Muscle layer of colon (tissue), 2 donors: Measurements from ENCODE around the gene JAZF1.
A peak's percentile ranks its signal among the peaks of the same experiment; 100 is the strongest.

ENCODE experiments used
- H3K27ac ChIP-seq: one replicate; pipeline ENCODE4 v1.7.0; 2013; ENCODE audit warnings: low read depth, mild to moderate bottlenecking, low read length, moderate library complexity
- H3K27me3 ChIP-seq, 2 donors: one replicate each; pipeline ENCODE4 v1.7.0; 2013; ENCODE audit warnings: low read length in 2 of 2, mild to moderate bottlenecking in 2 of 2; ENCODE audit not compliant: insufficient read depth in 2 of 2, control insufficient read depth in 1 of 2
- H3K36me3 ChIP-seq: one replicate; pipeline ENCODE4 v1.7.0; 2013; ENCODE audit warnings: mild to moderate bottlenecking, low read length; ENCODE audit not compliant: insufficient read depth
- H3K4me1 ChIP-seq: one replicate; pipeline ENCODE4 v1.7.0; 2013; ENCODE audit warnings: mild to moderate bottlenecking, low read length; ENCODE audit not compliant: insufficient read depth
- H3K4me3 ChIP-seq, 2 donors: one replicate each; pipeline ENCODE4 v1.7.0; 2013; ENCODE audit warnings: low read length in 2 of 2, low read depth in 1 of 2, mild to moderate bottlenecking in 1 of 2, moderate library complexity in 1 of 2
- H3K9ac ChIP-seq: one replicate; pipeline ENCODE4 v1.7.0; 2013; ENCODE audit warnings: low read length
- H3K9me3 ChIP-seq: one replicate; pipeline ENCODE4 v1.7.0; 2013; ENCODE audit warnings: mild to moderate bottlenecking, low read length
- donor health status: abdominal sarcoma.
- donor health status: Adenocarcinoma of cecum.

The JAZF1 gene

GRCh38 chr7:28078036-28078901, 102.3 kb downstream of the JAZF1 start:
- Histone ChIP-seq H3K27me3 (no peaks in the 10 kb centered on the region), H3K4me3 (no peak overlapping the region), H3K9ac (no peak overlapping the region), H3K9me3 (no peaks in the 10 kb centered on the region), H3K27ac (no peak overlapping the region), H3K36me3 (no peaks in the 10 kb centered on the region), H3K4me1 (peaks cover 59% of the 10 kb centered on the region)

- Histone ChIP-seq H3K4me1 (peaks cover 56% of the 10 kb centered on the region), H3K9me3 (no peaks in the 10 kb centered on the region), H3K36me3 (no peaks in the 10 kb centered on the region), H3K4me3 (no peak overlapping the region), H3K9ac (no peak overlapping the region), H3K27me3 (no peaks in the 10 kb centered on the region), H3K27ac (peak overlapping the region; percentile 50)
Observed at GRCh38 chr7:28077616-28078015, 103.0 kb downstream of the JAZF1 start.

GRCh38 chr7:28076423-28077200, 104.0 kb downstream of the JAZF1 start:
- no peaks in the 10 kb centered on the region for H3K36me3 ChIP-seq
- no peaks in the 10 kb centered on the region for H3K27me3 ChIP-seq
- H3K4me3 ChIP-seq = no peak overlapping the region
- H3K27ac ChIP-seq = peak overlapping the region; percentile 50
- peaks cover 57% of the 10 kb centered on the region for H3K4me1 ChIP-seq
- H3K9ac ChIP-seq = no peak overlapping the region
- H3K9me3 ChIP-seq = no peaks in the 10 kb centered on the region

- Histone ChIP-seq H3K9ac (no peak overlapping the region), H3K36me3 (no peaks in the 10 kb centered on the region), H3K9me3 (no peaks in the 10 kb centered on the region), H3K4me1 (peaks cover 60% of the 10 kb centered on the region), H3K27me3 (no peaks in the 10 kb centered on the region), H3K4me3 (no peak overlapping the region), H3K27ac (no peak overlapping the region)
Observed at GRCh38 chr7:28075674-28076358, 104.8 kb downstream of the JAZF1 start.

- H3K27ac ChIP-seq = peak overlapping the region; percentile 46
Observed at GRCh38 chr7:28072876-28073514, 107.6 kb downstream of the JAZF1 start.

GRCh38 chr7:28071570-28071969, 109.0 kb downstream of the JAZF1 start:
- H3K4me3 ChIP-seq = peak overlapping the region in 1 of 2 donors; percentile 2
- H3K27ac ChIP-seq = peak overlapping the region; percentile 43

More at GRCh38 chr7:28072876-28073514, 107.6 kb downstream of the JAZF1 start:
- Histone ChIP-seq H3K9ac (no peak overlapping the region), H3K9me3 (no peaks in the 10 kb centered on the region), H3K4me3 (no peak overlapping the region), H3K36me3 (no peaks in the 10 kb centered on the region), H3K4me1 (peaks cover 71% of the 10 kb centered on the region), H3K27me3 (no peaks in the 10 kb centered on the region)

GRCh38 chr7:28070297-28071055, 110.1 kb downstream of the JAZF1 start:
- Histone ChIP-seq H3K27me3 (no peaks in the 10 kb centered on the region), H3K4me1 (peaks cover 73% of the 10 kb centered on the region), H3K27ac (peak overlapping the region; percentile 43), H3K9me3 (no peaks in the 10 kb centered on the region), H3K9ac (no peak overlapping the region), H3K4me3 (peak overlapping the region in 1 of 2 donors; percentile 36), H3K36me3 (no peaks in the 10 kb centered on the region)

More at GRCh38 chr7:28071570-28071969, 109.0 kb downstream of the JAZF1 start:
- no peaks in the 10 kb centered on the region for H3K27me3 ChIP-seq
- no peak overlapping the region for H3K9ac ChIP-seq
- H3K9me3 ChIP-seq = no peaks in the 10 kb centered on the region
- no peaks in the 10 kb centered on the region for H3K36me3 ChIP-seq
- peaks cover 71% of the 10 kb centered on the region for H3K4me1 ChIP-seq

GRCh38 chr7:28069807-28070206, 110.8 kb downstream of the JAZF1 start:
- Histone ChIP-seq H3K4me1 (peaks cover 80% of the 10 kb centered on the region), H3K9me3 (no peaks in the 10 kb centered on the region), H3K9ac (no peak overlapping the region), H3K4me3 (peak overlapping the region in 1 of 2 donors; percentile 36), H3K27ac (peak overlapping the region; percentile 43), H3K27me3 (no peaks in the 10 kb centered on the region), H3K36me3 (no peaks in the 10 kb centered on the region)

- peak overlapping the region; percentile 43 for H3K27ac ChIP-seq
- no peak overlapping the region for H3K9ac ChIP-seq
- no peaks in the 10 kb centered on the region for H3K9me3 ChIP-seq
- peak overlapping the region in 1 of 2 donors; percentile 36 for H3K4me3 ChIP-seq
- H3K27me3 ChIP-seq = no peaks in the 10 kb centered on the region
- peaks cover 84% of the 10 kb centered on the region for H3K4me1 ChIP-seq
- H3K36me3 ChIP-seq = no peaks in the 10 kb centered on the region
Observed at GRCh38 chr7:28069388-28069787, 111.2 kb downstream of the JAZF1 start.

GRCh38 chr7:28068811-28069216, 111.8 kb downstream of the JAZF1 start:
- Histone ChIP-seq H3K36me3 (no peaks in the 10 kb centered on the region), H3K27me3 (no peaks in the 10 kb centered on the region), H3K9ac (no peak overlapping the region), H3K27ac (peak overlapping the region; percentile 43), H3K9me3 (no peaks in the 10 kb centered on the region), H3K4me1 (peaks cover 83% of the 10 kb centered on the region), H3K4me3 (no peak overlapping the region)
